ENCODE measurements around the gene PGLYRP4. TPM values are rescaled to one million over a fixed set of nuclear protein-coding genes. Genes with fewer than 3 reads are reported as not detected.

The PGLYRP4 gene
- total RNA-seq, 2 experiments from 2014 or later = 0.09 TPM; not detected in 1

DNA sequence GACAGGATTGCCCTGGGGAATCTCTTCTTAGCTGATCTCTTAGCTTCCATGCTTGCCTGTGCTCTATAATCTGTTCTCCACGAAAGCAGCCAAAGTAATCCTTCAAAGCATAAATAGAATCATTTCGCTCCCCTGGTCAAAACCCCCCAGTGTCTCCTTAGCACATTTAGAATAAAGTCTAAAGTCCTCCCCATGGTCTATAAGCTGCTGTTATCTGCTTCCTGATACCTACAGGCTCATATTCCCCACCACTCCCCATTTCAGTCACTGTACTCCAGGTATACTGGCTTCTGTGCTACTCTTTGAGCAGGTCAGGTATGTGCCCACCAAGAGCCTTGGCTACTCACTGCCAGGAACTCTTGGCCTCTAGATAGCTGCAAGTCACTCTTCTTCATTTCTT lies 23.9 kb upstream of the PGLYRP4 start:
- H3K36me3 Mint-ChIP-seq (ENCODE audit: low read depth) = no peaks in the 10 kb centered on the region
- no peaks in the 10 kb centered on the region for H3K9me3 Mint-ChIP-seq (ENCODE audit: low read depth)
- CTCF ChIA-PET = interaction anchor here (0.9 to 2.2 kb wide), 2 partner anchors 9 to 32 kb away, joined by 3 to 5 read pairs; no protein-coding TSS in a partner anchor
- H3K4me1 Mint-ChIP-seq = no peaks in the 10 kb centered on the region
- DNase-seq (no peak), ATAC-seq (no peak)
- peaks cover 8% of the 10 kb centered on the region for H3K27me3 Mint-ChIP-seq
- POLR2A ChIA-PET = no interaction called here
- intact Hi-C loops (cut with DNase I, micrococcal nuclease) = no loop called here
- H3K27ac Mint-ChIP-seq = no peak overlapping the region
- H3K4me3 Mint-ChIP-seq = no peak overlapping the region

DNA sequence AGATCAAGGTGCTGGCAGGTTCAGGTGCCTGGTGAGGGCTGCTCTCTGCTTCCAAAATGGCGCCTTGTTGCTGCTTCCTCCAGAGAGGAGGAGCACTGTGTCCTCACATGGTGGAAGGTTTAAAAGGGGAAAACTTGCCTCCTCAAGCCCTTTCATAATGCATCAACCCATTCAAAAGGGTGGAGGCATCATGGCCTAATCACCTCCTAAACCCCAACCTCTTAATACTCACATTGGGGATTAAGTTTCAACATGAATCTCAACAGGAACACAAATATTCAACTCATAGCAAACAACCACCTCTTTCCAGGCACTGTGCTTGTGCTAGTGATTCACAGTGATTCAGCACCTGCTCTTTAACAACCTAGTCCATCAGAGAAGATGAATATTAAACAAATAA lies 22.6 kb upstream of the PGLYRP4 start:
- ATAC-seq (no peak), DNase-seq (no peak)
- no peaks in the 10 kb centered on the region for H3K9me3 Mint-ChIP-seq (ENCODE audit: low read depth)
- no peak overlapping the region for H3K4me3 Mint-ChIP-seq
- H3K27me3 Mint-ChIP-seq = peaks cover under 1% of the 10 kb centered on the region
- intact Hi-C loops (cut with DNase I, micrococcal nuclease) = no loop called here
- no peak overlapping the region for H3K27ac Mint-ChIP-seq
- no peaks in the 10 kb centered on the region for H3K36me3 Mint-ChIP-seq (ENCODE audit: low read depth)
- ChIA-PET CTCF (no interaction called here), POLR2A (no interaction called here)
- H3K4me1 Mint-ChIP-seq = no peaks in the 10 kb centered on the region

DNA sequence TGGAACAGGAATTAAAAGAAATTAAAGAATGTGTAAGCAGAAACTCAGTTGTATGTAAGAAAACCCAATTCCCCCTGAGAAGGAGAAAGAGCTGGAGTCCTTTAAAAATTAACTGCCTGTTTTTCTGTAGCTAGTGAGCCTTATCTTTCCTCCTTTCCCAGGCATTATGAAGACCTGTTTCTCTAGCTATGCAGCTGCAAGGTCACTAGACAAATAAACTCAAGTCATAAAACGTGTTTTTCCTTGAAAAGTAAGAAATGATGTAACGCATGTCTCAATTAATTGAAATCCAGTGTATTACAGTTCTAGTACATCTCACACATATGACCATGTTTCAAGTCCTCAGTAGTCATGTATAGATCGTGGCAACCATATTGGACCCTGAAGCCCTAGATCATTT lies 21.5 kb upstream of the PGLYRP4 start:
- POLR2A ChIA-PET = no interaction called here
- no peaks in the 10 kb centered on the region for H3K4me1 Mint-ChIP-seq
- intact Hi-C loops (cut with DNase I, micrococcal nuclease) = no loop called here
- no peaks in the 10 kb centered on the region for H3K36me3 Mint-ChIP-seq (ENCODE audit: low read depth)
- H3K27me3 Mint-ChIP-seq = no peaks in the 10 kb centered on the region
- CTCF ChIA-PET = no interaction called here
- H3K4me3 Mint-ChIP-seq = no peak overlapping the region
- H3K27ac Mint-ChIP-seq = no peak overlapping the region
- DNase-seq (no peak), ATAC-seq (no peak)
- no peaks in the 10 kb centered on the region for H3K9me3 Mint-ChIP-seq (ENCODE audit: low read depth)

DNA sequence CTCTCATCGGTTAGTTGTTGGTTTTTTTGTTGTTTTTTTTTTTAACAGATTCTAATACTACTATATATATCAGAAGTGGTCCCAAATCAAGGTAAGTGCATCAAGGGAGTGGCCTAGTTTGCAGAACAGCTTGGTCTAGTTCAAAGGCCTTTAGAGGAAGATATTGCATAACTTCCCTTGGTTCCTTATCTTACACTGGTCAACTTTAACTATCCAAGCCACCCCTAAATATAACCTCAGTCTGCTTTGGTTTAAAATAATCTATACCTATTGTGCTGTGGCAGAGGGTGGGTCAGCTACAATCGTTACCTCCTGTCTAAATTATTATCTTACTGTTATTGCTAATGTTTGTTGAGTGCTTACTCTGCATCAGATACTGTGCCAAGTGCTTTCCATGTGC lies 19.9 kb upstream of the PGLYRP4 start:
- no peak overlapping the region for H3K4me3 Mint-ChIP-seq
- no peaks in the 10 kb centered on the region for H3K9me3 Mint-ChIP-seq (ENCODE audit: low read depth)
- H3K36me3 Mint-ChIP-seq (ENCODE audit: low read depth) = no peaks in the 10 kb centered on the region
- no peaks in the 10 kb centered on the region for H3K27me3 Mint-ChIP-seq
- POLR2A ChIA-PET = no interaction called here
- H3K27ac Mint-ChIP-seq = no peak overlapping the region
- no peak for ATAC-seq
- no peaks in the 10 kb centered on the region for H3K4me1 Mint-ChIP-seq
- CTCF ChIA-PET = no interaction called here
- no peak for DNase-seq
- intact Hi-C loops (cut with DNase I, micrococcal nuclease) = no loop called here

DNA sequence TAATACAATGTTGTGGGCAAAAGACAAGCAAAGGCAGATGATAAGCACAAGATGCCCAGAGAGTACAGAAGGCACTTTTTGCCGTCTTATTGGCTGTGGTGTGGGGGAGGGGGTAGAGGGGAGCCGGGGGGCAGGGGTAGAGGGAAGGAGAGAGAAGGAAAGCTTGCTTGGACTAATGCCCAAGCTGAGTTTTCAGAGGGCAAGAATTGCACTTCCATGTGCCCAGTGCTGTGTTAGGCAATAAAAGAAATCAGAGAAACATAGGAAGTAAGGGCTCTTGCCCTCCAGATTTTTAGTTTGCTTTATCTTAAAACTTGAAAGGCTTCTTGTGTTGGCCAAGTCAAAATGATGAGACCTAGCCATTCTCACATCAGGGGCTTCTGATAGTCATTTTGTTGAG lies 18.4 kb upstream of the PGLYRP4 start:
- no peaks in the 10 kb centered on the region for H3K36me3 Mint-ChIP-seq (ENCODE audit: low read depth)
- POLR2A ChIA-PET = no interaction called here
- intact Hi-C loops (cut with DNase I, micrococcal nuclease) = no loop called here
- H3K27me3 Mint-ChIP-seq = peaks cover 4% of the 10 kb centered on the region
- CTCF ChIA-PET = interaction anchor here (1.0 kb wide), 1 partner anchor 15 kb away, joined by 3 read pairs; no protein-coding TSS in a partner anchor
- no peak overlapping the region for H3K27ac Mint-ChIP-seq
- H3K4me1 Mint-ChIP-seq = no peaks in the 10 kb centered on the region
- ATAC-seq = no peak
- H3K9me3 Mint-ChIP-seq (ENCODE audit: low read depth) = no peaks in the 10 kb centered on the region
- no peak for DNase-seq
- no peak overlapping the region for H3K4me3 Mint-ChIP-seq

DNA sequence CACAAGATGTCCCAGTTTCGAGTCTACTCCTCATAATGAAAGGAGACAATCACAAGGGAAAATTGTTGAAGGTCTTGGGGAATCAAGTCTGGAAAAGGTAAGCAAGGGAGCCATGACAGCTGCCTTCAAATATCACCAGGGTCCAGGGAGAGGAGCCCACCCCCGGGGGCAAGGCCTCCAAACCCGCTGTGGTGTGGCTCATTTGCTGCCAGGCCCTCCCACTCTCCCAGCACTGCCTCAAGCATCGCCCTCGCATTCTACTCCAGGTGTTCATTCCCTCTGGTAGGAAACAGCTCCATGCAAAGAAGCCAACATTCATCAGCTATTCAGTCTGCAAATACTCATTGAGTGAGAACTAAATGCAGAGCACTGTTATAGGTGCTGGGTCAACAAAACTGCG lies 17.6 kb upstream of the PGLYRP4 start:
- DNase-seq (no peak), ATAC-seq (no peak)
- Mint-ChIP-seq H3K27ac (no peak overlapping the region), H3K4me1 (no peaks in the 10 kb centered on the region), H3K27me3 (peaks cover 4% of the 10 kb centered on the region), H3K4me3 (no peak overlapping the region), H3K9me3 (ENCODE audit: low read depth) (no peaks in the 10 kb centered on the region), H3K36me3 (ENCODE audit: low read depth) (no peaks in the 10 kb centered on the region)
- CTCF ChIA-PET = interaction anchor here (0.9 kb wide), 1 partner anchor 14 kb away, joined by 4 read pairs; no protein-coding TSS in a partner anchor
- intact Hi-C loops (cut with DNase I, micrococcal nuclease) = no loop called here
- POLR2A ChIA-PET = no interaction called here

DNA sequence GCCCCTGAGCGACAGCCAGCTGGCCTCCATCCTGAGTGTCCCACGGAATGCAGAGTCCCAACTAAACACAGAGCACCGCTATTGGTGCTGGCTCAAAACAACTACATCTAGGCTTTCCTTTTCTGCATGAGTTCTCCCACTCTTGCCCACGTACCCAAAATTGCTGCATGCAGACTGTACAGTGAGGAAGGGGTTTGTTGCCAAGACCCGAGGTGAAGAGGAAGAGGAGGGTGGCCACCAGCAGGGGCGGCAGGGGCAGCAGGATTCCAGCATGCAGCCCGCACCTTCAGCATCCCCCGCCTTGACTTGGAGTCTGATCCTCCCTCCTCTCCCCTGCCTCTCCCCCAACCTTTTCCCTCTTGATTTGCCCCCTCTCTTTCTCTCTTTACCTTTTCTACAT lies 17.1 kb upstream of the PGLYRP4 start:
- Mint-ChIP-seq H3K36me3 (ENCODE audit: low read depth) (no peaks in the 10 kb centered on the region), H3K4me3 (no peak overlapping the region), H3K27me3 (peaks cover 4% of the 10 kb centered on the region), H3K4me1 (no peaks in the 10 kb centered on the region), H3K9me3 (ENCODE audit: low read depth) (no peaks in the 10 kb centered on the region), H3K27ac (no peak overlapping the region)
- CTCF ChIA-PET = interaction anchor here (0.9 to 1.4 kb wide), 2 partner anchors 13 kb away, joined by 4 to 5 read pairs; no protein-coding TSS in a partner anchor
- intact Hi-C loops (cut with DNase I, micrococcal nuclease) = no loop called here
- ATAC-seq = no peak
- no peak for DNase-seq
- POLR2A ChIA-PET = no interaction called here

DNA sequence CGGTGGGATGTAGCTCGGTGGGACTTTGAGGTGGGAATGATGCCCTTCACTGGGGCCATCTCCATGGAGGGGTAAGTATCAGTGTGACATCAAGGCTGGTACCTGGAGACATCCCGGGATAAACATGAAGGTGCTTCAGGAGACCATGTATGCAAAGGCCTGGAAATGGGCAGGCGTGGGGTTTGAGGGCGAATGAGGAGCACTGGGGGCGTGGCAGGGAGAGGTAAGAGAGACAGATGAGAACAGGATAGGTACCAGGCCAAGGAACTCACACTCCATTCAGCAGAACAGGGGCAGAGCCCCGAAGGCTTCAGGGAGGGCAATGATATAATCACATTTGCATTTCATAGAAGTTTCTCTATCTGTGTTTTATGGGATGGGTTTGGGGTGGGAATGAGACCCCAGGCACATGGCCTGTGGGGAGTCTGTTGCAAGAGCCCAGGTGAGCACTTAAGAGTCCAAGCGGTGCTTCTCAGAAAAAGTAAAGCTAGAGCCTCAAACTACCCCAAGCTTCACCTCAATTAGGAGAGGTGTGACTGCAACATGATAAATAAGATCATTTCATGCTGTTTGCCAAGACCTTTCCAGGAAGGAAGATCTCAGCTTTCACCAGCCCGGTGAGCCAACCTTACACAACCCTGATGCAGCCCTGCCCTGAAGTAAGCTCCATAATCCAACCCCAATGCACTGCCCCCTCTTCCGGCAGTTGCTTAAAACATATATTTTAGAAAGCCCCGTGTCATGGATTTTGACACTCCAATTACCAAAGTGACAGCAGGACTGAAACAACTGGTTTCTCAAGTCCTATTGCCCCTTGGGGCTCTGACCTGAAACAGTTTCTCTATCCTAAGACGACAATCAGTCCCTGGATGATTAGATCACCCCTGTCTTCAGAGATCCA lies 16.4 kb upstream of the PGLYRP4 start:
- intact Hi-C loops (cut with DNase I, micrococcal nuclease) = no loop called here
- ATAC-seq = no peak
- Mint-ChIP-seq H3K4me3 (no peak overlapping the region), H3K27ac (no peak overlapping the region), H3K27me3 (peaks cover 4% of the 10 kb centered on the region), H3K4me1 (no peaks in the 10 kb centered on the region), H3K9me3 (ENCODE audit: low read depth) (no peaks in the 10 kb centered on the region), H3K36me3 (ENCODE audit: low read depth) (no peaks in the 10 kb centered on the region)
- ChIA-PET POLR2A (no interaction called here), CTCF (interaction anchor here (1.3 to 1.4 kb wide), 2 partner anchors 13 to 145 kb away, joined by 3 to 5 read pairs; no protein-coding TSS in a partner anchor)
- no peak for DNase-seq

DNA sequence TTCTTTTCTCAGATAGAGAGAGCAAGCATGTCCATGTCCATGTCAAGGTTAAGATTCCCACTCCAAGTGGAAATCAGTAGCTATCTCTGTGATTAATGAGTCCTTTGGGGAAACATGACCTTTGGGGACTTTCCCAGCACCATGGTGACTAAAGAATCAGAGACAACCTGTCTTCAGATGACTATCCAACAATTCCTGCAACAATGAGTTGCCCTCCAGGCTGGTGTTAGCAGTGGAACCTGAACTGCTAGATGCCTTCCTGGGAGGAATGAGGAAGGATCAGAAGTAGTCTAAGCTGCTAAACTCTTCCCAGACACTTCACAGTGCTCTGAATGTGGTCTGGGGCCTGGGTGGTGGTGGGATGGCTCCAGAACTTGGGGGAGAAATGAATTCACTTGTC lies 15.5 kb upstream of the PGLYRP4 start:
- peaks cover 4% of the 10 kb centered on the region for H3K27me3 Mint-ChIP-seq
- DNase-seq = no peak
- H3K36me3 Mint-ChIP-seq (ENCODE audit: low read depth) = no peaks in the 10 kb centered on the region
- no peak overlapping the region for H3K27ac Mint-ChIP-seq
- H3K4me3 Mint-ChIP-seq = no peak overlapping the region
- H3K4me1 Mint-ChIP-seq = no peaks in the 10 kb centered on the region
- ChIA-PET POLR2A (no interaction called here), CTCF (interaction anchor here (0.6 to 1.3 kb wide), 2 partner anchors 41 to 146 kb away, joined by 3 read pairs; no protein-coding TSS in a partner anchor)
- H3K9me3 Mint-ChIP-seq (ENCODE audit: low read depth) = no peaks in the 10 kb centered on the region
- no peak for ATAC-seq
- intact Hi-C loops (cut with DNase I, micrococcal nuclease) = no loop called here

DNA sequence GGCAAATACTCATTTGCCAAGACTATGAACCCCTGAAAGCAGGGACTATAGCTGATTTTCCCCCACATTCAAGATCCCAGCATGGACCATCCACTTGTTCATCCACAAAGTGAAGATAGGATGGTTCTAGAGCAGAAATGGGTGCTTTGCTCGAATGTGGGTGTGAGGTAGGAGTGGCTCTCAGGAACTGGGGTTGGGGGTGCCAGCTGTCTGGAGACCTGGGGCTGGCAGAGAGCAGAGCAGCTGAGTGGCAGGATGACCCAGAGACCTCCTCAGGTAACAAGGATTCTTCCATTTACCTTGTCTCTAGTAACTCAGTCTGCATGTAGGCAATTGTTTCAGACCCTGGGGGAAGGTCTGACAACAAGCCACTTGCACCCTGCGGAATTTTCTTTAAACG lies 15.0 kb upstream of the PGLYRP4 start:
- no peak for DNase-seq
- Mint-ChIP-seq H3K27ac (no peak overlapping the region), H3K4me1 (no peaks in the 10 kb centered on the region), H3K4me3 (no peak overlapping the region), H3K27me3 (peaks cover 4% of the 10 kb centered on the region), H3K9me3 (ENCODE audit: low read depth) (no peaks in the 10 kb centered on the region), H3K36me3 (ENCODE audit: low read depth) (no peaks in the 10 kb centered on the region)
- ChIA-PET POLR2A (no interaction called here), CTCF (interaction anchor here (1.0 kb wide), 1 partner anchor 9 kb away, joined by 3 read pairs; no protein-coding TSS in a partner anchor)
- ATAC-seq = no peak
- intact Hi-C loops (cut with DNase I, micrococcal nuclease) = no loop called here

DNA sequence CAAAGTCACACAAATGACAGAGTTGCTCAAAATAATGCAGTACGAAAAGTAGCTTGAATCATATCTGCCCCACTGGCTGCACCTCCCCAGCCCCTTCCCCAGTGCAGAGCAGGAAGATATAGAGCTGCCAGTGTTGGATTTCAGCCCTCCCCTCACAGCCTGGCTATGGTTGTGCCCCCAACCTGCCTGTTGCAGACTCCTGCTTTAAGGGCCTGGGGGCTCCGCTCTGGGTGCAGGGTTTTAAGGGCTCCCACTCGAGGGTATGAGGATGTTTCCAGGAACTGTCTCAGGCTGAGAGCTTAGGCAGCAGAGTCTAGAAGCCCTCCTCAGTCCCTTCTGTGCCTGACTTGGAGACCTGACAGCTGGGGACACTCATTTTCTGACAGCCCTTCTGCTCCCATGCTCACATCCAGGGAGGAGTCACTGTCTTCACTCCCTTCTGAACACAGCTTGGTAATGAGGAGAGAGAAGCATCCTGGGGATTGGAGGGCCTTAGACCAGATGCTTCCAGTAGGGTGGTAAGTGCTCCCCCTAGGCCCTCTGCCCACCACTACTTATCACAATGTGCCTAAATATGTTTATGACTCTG lies 13.6 kb upstream of the PGLYRP4 start:
- POLR2A ChIA-PET = no interaction called here
- peaks cover 10% of the 10 kb centered on the region for H3K4me1 Mint-ChIP-seq
- no peaks in the 10 kb centered on the region for H3K9me3 Mint-ChIP-seq (ENCODE audit: low read depth)
- no peak overlapping the region for H3K27ac Mint-ChIP-seq
- ATAC-seq (no peak), DNase-seq (no peak)
- no peak overlapping the region for H3K4me3 Mint-ChIP-seq
- intact Hi-C loops (cut with DNase I, micrococcal nuclease) = no loop called here
- peaks cover 4% of the 10 kb centered on the region for H3K27me3 Mint-ChIP-seq
- H3K36me3 Mint-ChIP-seq (ENCODE audit: low read depth) = no peaks in the 10 kb centered on the region
- CTCF ChIA-PET = interaction anchor here (1.9 kb wide), 1 partner anchor 10 kb away, joined by 15 read pairs; no protein-coding TSS in a partner anchor

Measured in activated CD4-positive, alpha-beta T cell treated with anti-CD3 and anti-CD28 coated beads for 36 hours (primary cell).